Left colon (tissue), 2 donors: Measurements from ENCODE around the gene MAD1L1. TPM values are rescaled to one million over a fixed set of nuclear protein-coding genes. Genes with fewer than 3 reads are reported as not detected.
A peak's percentile ranks its signal among the peaks of the same experiment; 100 is the strongest.
"Not testable (repeated sequence)": the region's sequence is repeated elsewhere in the genome, so short reads cannot be mapped to it uniquely, and the experiment has no call there.

Experiments used
- ATAC-seq: fragments of 200-7000 bp; cut with Tn5 transposase; one replicate; pipeline ENCODE4 v1.9.1; 2020; ENCODE audit warnings: mild to moderate bottlenecking, moderate library complexity
- DNase-seq, 2 donors: peaks; one replicate each; pipeline ENCODE4 v3.0.0-alpha.2; 2020
- intact Hi-C, 2 donors: fragments of 100-400 bp; cut with DNase I in 1 of 2; cut with micrococcal nuclease in 1 of 2; formaldehyde crosslinking; loops; one replicate each; pipeline versions ENCODE4 v1.11.2 to v1.14.0; 2022; cut with DNase I, micrococcal nuclease
- total RNA-seq, 2 donors: library from RNA; stranded (reverse); fragmentation: NEBNext Ultra II Directional; extraction: Animal tissue kit (Norgen Biotek cat#: 25700); gene quantifications; one replicate each; pipeline ENCODE4 v1.2.1, GENCODE V29; 2021
- donor health status: DM: no; HTN: no; CAD: no.
- donor health status: DM: yes; HTN: yes; CAD: no.

The MAD1L1 gene
- total RNA-seq, 2 donors from 2014 or later = 22.1 to 28.2 TPM

- intact Hi-C loops = no loop called here
- no peak for ATAC-seq
- DNase-seq = no peak
Observed at GRCh38 chr7:1893451-1893850, 339.3 kb downstream of the MAD1L1 start.

- intact Hi-C loops = no loop called here
- no peak for ATAC-seq
- no peak for DNase-seq
Observed at GRCh38 chr7:1893036-1893435, 339.7 kb downstream of the MAD1L1 start.

DNA sequence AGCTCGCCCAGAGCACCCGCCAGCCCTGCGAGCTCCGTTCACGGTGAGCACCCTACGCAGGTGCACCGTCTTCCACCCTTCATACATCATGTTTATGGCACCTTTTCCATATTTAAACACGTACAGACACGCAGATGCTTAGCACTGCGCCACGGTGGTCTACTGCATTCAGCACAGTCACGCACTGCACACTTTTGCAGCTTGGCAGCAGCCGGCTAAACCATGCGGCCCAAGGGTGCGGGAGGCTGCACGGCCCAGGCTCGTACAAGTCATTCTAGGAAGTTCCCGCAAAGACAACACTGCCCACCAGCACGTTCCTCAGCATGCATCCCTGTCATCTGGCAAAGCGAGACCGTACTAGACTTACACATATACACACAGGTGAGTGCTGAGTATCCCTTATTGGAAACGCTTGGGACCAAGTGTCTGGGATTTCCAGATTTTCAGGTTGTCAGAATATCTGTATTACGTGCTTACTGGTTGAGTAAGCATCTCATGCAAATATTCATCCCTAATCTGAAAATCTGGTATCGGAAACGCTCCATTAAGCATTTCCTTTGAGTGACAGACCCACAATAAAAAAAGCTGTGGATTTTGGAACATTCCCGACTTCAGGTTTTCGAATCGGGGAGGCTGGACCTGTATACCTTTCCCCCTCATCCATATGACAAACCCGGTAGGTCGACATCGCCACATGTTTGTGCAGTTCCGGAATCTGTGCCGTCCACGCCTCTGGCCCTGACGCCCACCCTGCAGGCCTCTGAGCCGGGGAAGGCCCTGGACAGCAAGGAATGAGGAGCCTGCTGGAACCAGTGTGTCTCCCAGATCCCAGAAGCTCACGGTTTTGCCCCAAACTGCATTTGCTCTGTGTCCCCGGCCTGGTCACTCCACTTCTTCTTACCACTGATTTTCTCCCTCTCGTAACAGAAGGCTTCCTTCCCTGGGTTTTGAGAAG lies 340.5 kb downstream of the MAD1L1 start:
- DNase-seq = no peak

GRCh38 chr7:1890289-1891235 lies 342.2 kb downstream of the MAD1L1 start:
- peak in 1 of 2 donors; percentile 28 for DNase-seq
- intact Hi-C loops = no loop called here

More for the DNA sequence above, 340.5 kb downstream of the MAD1L1 start:
- intact Hi-C loops = no loop called here
- no peak for ATAC-seq

DNA sequence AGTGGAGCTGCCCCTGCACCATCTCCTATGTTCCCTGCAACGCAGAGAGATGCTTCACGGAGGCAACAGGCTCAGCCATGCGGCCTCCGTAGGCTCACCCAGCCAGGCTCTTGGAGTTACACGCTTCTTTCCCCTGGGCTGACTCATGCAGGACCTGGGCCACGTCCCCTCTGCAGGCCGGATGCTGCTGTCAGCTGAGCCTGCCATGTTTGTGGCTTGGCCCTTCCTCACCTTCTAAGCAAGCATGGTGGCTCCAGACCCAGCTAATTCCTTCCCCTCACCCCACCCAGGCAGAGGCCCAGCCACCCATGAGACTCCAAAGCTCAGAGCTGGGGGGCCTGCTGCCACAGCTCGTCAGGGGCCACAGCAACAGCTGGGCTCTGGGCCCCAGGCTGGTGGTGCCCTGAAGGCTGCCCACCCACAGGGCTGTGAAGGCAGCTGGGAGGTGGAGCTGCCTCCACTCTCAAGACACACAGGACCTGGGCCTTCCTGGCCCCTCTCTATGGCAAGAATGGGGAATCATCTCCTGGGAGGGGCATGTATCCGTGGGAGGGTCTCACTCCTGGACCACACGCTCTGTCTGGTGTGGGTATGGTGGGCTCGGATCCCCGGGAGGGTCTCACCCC lies 343.1 kb downstream of the MAD1L1 start:
- DNase-seq (no peak), ATAC-seq (no peak)
- intact Hi-C loops = no loop called here

More at GRCh38 chr7:1890289-1891235, 342.2 kb downstream of the MAD1L1 start:
- ATAC-seq = peak; percentile 37

GRCh38 chr7:1889091-1889490 lies 343.7 kb downstream of the MAD1L1 start:
- DNase-seq (no peak), ATAC-seq (no peak)
- intact Hi-C loops = no loop called here

DNA sequence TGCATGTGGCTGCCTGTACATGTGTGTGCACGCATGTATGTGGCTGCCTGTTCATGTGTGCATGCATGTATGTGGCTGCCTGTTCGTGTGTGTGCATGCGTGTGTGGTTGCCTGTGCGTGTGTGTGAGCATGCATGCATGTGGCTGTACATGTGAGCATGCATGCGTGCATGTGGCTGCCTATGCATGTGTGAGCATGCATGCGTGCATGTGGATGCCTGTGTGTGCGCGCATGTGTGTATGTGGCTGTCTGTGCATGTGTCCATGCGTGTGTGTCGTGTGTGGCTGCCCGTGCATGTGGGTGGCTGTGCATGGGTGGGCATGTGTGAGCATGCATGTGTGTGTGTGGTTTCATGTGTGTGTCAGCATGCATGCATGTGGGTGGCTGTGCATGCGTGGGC lies 344.3 kb downstream of the MAD1L1 start:
- DNase-seq = no peak
- intact Hi-C loops = no loop called here
- no peak for ATAC-seq

- intact Hi-C loops = no loop called here
- ATAC-seq = no peak
- DNase-seq = no peak
Observed at GRCh38 chr7:1887251-1887650, 345.5 kb downstream of the MAD1L1 start.

DNA sequence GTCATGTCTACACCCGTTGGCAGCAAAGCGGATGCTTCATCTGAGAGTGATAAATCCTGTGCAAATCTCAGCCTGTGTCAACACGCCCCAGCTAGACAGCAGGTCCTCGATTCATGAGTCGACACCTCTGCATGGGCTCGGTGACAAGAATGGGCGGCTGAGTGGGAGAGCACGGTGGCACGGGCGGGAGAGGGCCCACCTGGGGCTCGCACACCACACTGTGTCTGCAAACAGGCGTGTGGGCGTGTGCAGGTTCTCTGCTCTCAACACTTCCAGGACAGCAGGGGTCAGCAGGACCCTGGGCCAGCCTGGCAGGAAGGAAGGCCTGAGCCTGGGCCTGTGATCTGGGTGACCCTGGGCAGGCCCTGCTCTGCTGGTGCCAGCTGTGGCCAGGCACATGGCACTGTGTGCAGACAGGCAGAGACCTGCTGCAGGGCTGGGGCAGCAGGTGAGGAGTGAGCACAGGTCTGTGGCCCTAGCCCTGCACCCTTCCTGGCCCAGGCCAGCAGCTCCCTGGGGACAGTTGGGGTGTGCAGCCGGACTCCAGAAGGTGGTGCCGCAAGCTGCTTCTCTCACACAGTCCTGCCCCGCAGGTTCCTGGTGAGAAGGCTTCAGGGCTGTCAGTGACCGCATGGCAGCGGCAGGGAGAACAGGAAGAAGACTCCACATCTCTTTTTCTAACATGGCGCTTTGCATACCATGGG lies 346.2 kb downstream of the MAD1L1 start:
- intact Hi-C loops = no loop called here
- ATAC-seq = no peak
- DNase-seq = no peak

DNA sequence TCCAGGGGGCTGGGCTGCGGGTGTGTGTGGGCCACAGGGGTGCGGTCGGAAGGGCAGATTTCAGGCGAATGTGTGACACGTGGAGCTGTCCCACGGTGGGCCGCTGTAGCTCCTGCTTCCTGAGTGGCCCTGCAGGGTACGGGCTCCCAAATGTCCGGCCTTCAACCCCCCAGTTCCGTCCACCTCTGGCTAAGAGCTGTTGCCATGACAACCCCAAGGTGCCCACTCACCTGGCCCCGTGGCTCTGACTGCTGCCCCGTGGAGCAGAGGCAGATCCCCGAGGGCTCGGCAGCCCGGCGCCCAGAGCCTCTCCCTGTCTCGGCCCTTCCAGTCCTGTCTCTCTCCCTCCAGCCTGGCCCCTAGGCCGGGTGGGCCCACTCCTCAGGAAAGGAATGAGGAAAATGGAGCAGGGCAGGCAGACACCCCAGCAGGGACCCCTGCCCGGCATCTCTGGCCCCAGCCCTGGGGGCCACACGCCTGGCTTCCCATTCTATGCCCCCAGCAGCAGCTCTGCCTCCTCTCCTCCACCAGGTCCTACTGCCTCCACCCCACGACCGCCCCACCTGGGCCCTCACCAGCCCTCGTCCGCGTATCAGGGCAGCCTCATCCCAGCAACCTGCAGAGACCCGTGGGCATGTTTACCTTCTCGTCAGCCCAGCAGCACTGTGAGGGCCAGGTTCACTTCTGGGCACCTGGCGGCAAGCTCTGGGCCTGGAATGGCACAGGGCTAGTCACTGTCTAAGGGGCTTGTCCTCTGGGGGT lies 347.1 kb downstream of the MAD1L1 start:
- DNase-seq (no peak), ATAC-seq (no peak)
- intact Hi-C loops = no loop called here

DNA sequence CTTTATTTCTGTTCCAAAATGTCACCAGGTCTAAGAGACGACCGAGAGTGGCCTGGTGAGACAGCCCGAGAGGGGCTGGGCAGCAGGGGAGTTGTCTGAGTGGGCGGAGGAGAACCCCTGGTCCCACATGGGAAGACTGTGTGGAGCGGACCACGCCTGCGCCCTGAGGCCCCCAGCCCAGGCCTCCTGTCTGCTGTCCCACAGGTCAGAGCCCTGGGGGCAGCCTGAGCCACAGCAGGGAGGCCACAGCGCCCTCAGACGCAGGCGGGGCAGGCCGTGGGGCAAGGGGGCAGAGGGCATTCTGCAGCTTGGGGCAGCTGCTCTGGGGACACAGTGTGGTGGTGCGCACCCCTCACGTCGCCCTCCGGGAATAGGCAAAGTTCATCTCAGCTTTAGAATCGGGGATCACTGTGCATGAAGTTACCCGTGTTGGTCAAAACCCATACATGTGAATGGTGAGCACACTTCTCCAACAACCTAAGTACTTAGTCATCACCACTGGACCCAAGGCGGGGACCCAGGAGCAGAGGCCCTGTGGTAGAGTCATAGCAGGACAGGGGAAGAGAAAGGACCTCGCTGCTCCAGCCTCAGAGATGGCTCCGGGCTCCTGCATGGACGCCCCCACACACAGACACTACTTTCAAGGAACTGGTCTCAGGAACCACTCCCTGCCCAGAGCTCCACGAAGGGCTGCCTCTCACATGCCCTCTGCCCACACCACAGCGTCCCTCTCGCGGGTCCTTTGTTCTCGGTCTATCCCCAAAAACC lies 348.0 kb downstream of the MAD1L1 start:
- intact Hi-C loops = no loop called here
- no peak for DNase-seq
- ATAC-seq = no peak

DNA sequence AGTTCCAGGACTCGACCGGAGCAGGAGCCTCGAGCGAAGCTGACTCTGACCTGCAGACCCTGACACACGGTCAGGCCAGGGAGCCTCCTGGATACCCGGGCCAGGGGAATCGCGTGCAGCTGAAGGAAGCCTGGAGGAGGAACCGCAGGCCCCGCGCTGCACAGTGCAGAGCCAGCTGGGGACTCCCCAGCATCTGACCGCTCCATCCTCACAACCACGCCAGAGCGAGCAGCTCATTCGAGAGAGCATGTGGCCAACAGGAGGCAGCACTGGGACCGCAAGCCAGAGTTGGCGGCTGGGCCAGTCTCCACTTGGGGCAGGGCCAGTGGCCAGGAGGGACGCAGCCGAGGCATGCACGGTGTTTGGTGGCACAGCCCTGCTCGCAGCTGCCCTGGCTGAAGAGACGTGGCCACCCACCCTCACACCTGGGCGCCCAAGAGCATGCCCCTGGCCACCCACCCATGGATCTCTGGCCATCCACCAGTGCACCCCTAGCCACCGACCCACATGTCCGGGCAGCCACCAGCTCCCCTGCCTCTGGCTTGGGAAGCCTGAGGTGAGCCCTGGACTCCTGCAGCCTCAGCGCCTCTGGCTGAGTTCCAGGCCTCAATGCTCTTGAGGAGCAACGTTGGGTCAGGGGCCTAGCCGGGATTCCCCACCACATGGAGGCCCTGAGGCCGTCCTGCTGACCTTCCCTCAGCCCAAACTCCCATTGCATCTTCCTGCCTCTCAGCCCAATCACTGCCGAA lies 348.7 kb downstream of the MAD1L1 start:
- DNase-seq = no peak
- no peak for ATAC-seq
- intact Hi-C loops = no loop called here

DNA sequence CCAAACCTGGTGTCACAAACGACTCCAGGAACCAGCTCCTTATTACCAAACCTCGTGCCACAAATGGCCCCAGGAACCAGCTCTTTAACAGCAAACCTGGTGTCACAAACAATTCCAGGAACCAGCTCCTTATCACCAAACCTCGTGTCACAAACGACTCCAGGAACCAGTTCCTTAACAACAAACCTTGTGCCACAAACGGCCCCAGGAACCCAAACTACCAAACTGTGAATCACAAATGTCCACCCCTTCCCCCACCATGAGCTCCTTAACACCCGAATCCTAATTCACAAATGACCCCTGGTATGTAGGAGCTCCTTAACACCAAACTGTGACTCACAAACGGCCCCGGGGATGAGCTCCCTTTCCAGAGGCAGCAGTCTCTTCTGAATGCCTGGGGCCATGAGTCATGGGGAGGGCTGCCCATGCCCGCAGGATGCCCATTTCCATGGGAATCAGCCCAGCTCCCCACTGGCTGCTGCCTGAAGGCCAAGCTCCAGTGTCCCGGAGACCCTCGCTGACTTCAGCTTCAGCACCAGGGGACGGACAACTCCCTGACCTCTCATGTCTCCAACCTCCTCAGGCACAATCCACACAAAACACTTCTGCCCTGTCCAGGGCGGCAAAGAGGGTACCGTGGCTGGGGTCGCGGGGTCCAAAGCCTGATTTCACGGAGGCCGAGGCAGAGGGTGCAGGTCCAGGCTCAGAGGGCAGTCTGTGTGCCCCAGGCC lies 349.5 kb downstream of the MAD1L1 start:
- intact Hi-C loops = no loop called here
- DNase-seq = no peak
- no peak for ATAC-seq

DNA sequence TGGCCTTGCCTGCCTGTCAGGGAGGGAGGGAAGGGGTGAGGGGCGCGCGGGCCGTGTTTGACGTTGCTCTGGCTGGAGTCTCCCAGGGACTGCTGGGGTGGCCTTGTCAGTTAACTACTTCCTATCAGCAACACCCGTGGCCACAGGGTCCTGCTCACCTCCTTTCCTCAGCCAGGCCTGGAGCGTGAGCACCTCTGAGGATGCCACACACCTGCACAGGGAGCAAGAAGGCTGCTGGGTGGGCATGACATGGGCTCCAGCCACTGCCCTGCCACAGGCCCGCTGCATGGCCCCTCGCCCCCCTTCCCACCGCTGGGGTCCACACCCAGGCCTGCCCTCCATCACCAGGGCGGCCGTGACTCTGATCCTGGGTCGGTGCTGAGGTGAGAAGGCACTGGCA lies 350.3 kb downstream of the MAD1L1 start:
- DNase-seq (no peak), ATAC-seq (no peak)
- intact Hi-C loops = no loop called here

DNA sequence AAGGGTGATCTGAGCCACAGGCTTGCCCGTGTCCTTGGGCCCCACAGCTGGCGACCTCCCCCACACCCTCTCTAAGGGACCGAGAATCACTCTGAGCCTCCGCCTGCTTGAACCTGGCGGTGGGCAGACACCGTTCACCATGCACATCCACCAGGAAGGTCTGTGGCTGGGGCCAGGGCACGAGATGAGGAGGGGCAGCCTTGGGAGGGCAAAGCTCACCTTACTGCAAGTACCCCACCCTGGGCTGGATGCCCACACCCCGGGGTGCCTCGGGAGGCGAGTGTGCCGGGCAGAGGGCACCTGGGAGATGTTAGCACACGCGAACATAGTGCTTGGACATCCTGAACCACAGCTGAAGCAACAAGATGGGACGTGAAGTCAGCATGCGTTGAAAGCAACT lies 350.8 kb downstream of the MAD1L1 start:
- ATAC-seq (no peak), DNase-seq (no peak)
- intact Hi-C loops = no loop called here

DNA sequence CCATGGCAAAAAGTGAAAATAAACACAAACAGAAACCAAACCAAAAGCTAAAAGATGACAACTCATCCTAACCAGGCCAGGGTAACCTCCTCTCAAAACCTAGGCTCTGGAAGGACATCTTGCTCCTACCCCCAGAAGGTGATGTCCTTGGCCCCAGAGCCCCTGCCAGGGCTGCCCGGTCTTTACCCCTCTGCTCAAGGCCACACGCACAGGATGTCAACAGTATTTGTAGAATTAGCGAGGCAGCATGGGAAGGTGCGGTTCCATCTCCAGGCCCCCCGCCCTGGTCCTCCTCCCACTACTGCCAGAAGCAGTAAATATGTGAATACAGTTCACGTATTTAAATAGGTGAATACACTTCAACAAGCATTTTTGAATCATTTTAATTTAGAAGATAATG lies 356.1 kb downstream of the MAD1L1 start:
- DNase-seq, intact Hi-C loops, ATAC-seq: not testable (repeated sequence)
